Activated CD4-positive, alpha-beta T cell treated with anti-CD3 and anti-CD28 coated beads, Interleukin-2, amount 50 U/mL, for 48 hours (primary cell): ENCODE measurements around the gene ZSWIM9.
A peak's percentile ranks its signal among the peaks of the same experiment; 100 is the strongest.

Experiments used
- DNase-seq, 2 experiments: peaks; one replicate each; pipeline ENCODE4 v3.0.0-alpha.2; 2020

Gene ZSWIM9

DNA sequence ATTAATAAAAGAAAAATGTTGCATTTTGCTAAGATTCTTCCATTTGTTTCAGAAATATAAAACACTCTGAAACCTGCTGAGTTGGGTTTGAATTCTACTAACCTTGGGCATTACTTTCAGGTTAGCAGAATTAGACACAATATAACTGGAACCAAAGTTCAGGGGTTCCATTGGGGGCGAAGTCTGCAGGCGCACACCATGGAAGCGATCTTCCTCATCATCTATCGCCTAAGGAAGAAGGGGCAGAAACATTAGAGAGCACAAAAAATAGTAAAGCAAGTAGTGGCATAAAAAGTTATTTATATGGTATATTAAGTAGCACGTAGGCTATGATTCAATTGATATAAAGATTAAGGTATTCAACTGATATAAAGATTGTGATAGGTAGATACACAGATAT, 51.1 kb downstream of the ZSWIM9 start:
- no peak for DNase-seq

DNA sequence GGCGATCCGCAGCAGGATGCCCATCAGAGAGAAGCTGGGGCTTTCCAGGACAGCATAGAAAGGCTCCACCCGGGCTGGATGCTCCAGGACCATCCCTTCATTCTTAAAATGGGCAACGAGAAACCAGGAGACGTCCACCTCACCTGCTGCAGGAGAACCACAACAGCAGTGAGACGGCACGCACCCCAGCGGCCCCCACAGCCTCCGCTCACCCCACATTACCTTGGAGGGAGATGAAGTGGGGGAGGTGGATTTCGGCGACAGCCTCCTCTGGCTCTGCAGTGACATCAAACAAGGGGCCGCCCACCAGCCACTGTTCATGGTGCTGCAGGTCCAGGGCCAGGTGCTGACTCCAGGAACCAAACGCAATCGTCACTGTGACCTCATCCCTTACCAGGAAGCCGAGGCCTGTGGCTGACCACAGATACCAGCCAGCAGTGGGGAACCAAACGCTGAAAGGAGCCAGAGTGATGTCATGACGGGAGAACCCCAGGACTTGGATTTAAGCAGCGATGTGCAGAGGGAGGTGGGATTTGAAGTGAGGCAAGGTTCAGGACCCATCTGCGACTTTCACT, 60.2 kb downstream of the ZSWIM9 start:
- DNase-seq: peak; percentile 45 to 54

DNA sequence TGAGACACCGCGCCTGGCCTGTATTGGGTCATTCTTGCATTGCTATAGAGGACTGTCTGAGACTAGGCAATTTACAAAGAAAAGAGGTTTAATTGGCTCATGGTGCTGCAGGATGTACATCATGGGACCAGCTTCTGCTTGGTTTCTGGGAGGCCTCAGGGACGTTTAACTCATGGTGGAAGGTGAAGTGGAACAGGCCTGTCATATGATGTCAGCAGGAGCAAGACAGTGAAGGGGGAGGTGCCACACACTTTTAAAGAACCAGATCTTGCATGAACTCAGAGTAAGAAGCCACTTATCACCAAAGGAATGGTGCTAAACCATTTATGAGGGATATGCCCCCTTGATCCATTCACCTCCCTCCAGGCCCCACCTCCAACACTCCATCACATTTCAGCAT, 66.6 kb downstream of the ZSWIM9 start:
- DNase-seq: no peak

DNA sequence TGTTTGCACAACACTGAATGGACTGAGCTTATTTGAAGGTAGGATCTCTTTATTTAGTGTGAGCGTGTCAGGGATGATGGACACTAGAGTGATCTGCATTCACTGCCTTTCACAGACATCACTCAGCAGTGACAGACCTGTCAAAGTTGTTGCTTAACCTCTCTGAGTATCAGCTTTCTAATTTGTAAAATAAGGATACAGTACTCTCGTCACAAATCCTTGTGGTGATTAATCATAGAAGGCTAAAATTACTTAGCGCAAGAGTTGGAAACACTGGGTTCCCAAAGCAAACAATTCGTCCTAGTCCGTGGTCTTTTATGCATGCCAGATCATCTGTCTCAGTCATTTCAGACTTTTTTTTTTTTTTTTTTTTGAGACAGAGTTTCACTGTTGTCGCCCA, 68.6 kb downstream of the ZSWIM9 start:
- no peak for DNase-seq

DNA sequence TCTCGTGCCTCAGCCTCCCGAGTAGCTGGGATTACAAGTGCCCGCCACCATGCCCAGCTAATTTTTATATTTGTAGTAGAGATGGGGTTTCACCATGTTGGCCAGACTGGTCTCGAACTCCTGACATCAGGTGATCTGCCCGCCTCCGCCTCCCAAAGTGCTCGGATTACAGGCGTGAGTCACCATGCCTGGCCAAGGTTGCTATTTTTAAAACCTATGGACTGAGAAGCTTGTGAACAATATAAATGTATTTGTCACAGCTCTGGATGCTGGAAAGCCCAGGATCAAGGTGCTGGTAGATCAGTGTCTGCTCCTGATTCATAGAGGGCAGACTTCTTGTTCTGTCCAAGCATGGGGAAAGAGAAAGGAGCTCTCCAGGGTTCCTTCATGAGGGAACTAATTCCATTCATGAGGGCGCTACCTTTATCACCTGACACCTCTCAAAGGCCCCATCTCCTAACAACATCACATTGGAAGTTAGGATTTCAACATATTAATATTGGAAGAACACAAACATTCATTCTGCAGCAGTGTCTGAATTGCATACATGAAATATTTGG, 69.2 kb downstream of the ZSWIM9 start:
- no peak for DNase-seq

DNA sequence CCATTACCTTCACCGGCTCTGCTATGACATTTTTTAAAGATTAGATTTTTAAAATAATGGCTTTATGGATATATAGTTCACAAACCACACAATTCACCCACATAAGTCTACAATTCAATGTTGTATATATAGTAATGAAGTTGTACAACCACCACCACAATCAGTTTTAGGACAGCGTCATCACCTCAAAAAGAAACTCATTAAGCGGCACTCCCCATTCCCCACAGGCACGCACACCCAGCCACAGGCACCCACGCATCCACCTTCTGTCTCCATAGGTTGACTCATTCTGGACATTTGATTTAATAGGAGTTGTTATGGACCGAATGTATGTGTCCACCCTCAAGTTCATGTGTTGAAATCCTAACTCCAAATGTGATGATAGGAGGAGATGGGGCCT, 71.3 kb downstream of the ZSWIM9 start:
- peak in 1 of 2 experiments; percentile 47 for DNase-seq

DNA sequence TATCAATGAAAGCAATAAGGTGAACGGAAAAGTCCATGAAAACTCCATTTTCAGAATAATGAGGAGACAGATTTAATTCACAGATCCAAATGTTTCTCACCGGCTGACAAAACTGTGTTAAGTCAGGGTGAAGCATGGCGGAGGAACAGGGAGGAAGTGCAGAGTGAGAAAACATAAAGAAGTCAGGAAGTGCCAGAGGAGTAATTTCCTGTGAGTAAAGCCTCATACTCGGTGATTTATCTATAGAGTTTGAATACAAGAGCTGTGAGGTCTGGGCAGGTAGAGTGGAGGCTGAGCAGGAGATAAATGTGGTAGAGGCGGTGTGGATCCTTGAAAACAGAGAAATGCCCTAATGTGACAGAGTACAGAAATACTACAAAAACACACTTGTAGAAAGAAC, 73.8 kb downstream of the ZSWIM9 start:
- peak in 1 of 2 experiments; percentile 50 for DNase-seq

DNA sequence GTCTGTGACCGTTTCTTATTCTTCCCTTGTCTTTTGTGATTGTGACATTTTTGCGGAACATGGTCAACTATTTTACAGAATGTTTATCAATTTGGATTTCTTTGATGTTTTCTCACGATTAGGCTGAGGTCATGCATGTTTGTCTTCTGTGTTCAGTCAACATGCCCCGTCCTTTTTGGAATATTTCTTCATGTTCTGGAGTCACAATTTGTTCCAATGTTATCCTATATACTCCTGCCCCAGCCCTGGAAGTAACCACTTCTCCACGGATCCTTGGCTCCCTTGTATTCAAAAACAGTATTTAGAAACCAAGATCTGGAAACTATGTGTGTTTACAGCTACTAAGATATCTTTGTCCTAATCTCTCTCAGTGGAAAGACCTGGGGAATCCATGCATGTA, 75.6 kb downstream of the ZSWIM9 start:
- no peak for DNase-seq

DNA sequence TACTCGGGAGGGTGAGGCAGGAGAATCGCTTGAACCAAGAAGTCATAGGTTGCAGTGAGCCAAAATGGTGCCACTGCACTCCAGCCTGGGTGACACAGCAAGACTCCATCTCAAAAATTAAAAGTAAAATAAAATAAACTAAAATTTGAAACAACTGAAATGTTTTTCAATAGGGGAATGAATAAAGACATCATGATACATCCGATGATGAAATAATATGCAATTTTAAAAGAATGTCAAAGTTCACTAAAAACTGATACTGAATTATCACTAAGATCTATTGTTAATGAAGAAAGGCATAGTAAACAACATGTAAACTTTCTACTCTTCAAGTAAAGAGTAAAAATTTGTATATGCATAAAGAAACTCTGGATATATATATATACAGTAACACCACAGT, 76.7 kb downstream of the ZSWIM9 start:
- DNase-seq: no peak
